ENCODE measurements around the gene ADGRG3. TPM values are rescaled to one million over a fixed set of nuclear protein-coding genes. Genes with fewer than 3 reads are reported as not detected.

Gene ADGRG3
- total and polyA plus RNA-seq, 2 of the 13 experiments (the other 11 are each of a cell fraction or from before 2014, with no cell fraction given) = 2.7 to 11.8 TPM

GRCh38 chr16:57713596-57713995 is 45.5 kb downstream of the ADGRG3 start (continued):
- TF ChIP-seq MXI1 (IDR thresholded peaks at IDR 0.05; ENCODE audit: borderline replicate concordance, low read depth, low read length) (no peak), ZNF558 (CRISPR knock-in tag; IDR thresholded peaks at IDR 0.05; ENCODE audit: borderline replicate concordance) (no peak), ZNF792 (CRISPR knock-in tag; IDR thresholded peaks at IDR 0.05) (no peak)
- TF ChIP-seq, protein P1, sequence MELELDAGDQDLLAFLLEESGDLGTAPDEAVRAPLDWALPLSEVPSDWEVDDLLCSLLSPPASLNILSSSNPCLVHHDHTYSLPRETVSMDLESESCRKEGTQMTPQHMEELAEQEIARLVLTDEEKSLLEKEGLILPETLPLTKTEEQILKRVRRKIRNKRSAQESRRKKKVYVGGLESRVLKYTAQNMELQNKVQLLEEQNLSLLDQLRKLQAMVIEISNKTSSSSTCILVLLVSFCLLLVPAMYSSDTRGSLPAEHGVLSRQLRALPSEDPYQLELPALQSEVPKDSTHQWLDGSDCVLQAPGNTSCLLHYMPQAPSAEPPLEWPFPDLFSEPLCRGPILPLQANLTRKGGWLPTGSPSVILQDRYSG (CRISPR knock-in tag; IDR thresholded peaks at IDR 0.05) = no peak
- TF ChIP-seq, protein P2, sequence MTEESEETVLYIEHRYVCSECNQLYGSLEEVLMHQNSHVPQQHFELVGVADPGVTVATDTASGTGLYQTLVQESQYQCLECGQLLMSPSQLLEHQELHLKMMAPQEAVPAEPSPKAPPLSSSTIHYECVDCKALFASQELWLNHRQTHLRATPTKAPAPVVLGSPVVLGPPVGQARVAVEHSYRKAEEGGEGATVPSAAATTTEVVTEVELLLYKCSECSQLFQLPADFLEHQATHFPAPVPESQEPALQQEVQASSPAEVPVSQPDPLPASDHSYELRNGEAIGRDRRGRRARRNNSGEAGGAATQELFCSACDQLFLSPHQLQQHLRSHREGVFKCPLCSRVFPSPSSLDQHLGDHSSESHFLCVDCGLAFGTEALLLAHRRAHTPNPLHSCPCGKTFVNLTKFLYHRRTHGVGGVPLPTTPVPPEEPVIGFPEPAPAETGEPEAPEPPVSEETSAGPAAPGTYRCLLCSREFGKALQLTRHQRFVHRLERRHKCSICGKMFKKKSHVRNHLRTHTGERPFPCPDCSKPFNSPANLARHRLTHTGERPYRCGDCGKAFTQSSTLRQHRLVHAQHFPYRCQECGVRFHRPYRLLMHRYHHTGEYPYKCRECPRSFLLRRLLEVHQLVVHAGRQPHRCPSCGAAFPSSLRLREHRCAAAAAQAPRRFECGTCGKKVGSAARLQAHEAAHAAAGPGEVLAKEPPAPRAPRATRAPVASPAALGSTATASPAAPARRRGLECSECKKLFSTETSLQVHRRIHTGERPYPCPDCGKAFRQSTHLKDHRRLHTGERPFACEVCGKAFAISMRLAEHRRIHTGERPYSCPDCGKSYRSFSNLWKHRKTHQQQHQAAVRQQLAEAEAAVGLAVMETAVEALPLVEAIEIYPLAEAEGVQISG (CRISPR knock-in tag; IDR thresholded peaks at IDR 0.05) = no peak

GRCh38 chr16:57714047-57714446 is 45.9 kb downstream of the ADGRG3 start:
- Histone ChIP-seq H3K9me3 (ENCODE audit: low read length) (no peaks in the 10 kb centered on the region), H3K4me1 (ENCODE audit: insufficient read depth, low read length) (peaks cover 27% of the 10 kb centered on the region), H4K20me1 (ENCODE audit: insufficient read depth, low read length) (no peaks in the 10 kb centered on the region), H3K4me2 (ENCODE audit: low read depth, low read length) (no peak overlapping the region), H3K79me2 (ENCODE audit: insufficient read depth, low read length) (no peaks in the 10 kb centered on the region), H2AFZ (ENCODE audit: low read length) (no peak overlapping the region), H3K9ac (ENCODE audit: insufficient read depth, low read depth, low read length) (no peak overlapping the region), H3K4me3 (replicated peaks in 1 of 3; ENCODE audit: insufficient read depth in 1 of 3, low read depth in 2 of 3, low read length in 3 of 3) (no peak overlapping the region), H3K27ac (ENCODE audit: extremely low read length, insufficient read depth, low read length) (no peak overlapping the region), H3K27me3 (ENCODE audit: control insufficient read depth in 1 of 2, insufficient read depth in 2 of 2, low read length in 2 of 2) (no peaks in the 10 kb centered on the region), H3K36me3 (replicated peaks in 1 of 2; ENCODE audit: control insufficient read depth in 1 of 2, insufficient read depth in 2 of 2, low read length in 2 of 2) (no peaks in the 10 kb centered on the region)
- ChIA-PET POLR2A (no interaction called here), CTCF (ENCODE audit: low intra/inter-chr PET ratio, low total read pairs) (no interaction called here)
- intact Hi-C loops (cut with micrococcal nuclease; ENCODE audit: unreplicated experiment) = no loop called here
- in situ Hi-C loops (cut with HindIII; ENCODE audit: extremely low pct_ligation_motif_present, low pct_unique_long_range_greater_than_20kb) = no loop called here
- ATAC-seq (no peak), DNase-seq (ENCODE audit: low spot score) (no peak), FAIRE-seq (no peak)
- WGBS (ENCODE audit: low lambda C conversion rate) = 92% methylated on average over 6 of the region's 6 CpGs
- no TSS peak for BruUV-seq (replicated peaks)
- no peak for TF ChIP-seq CHD4 (IDR thresholded peaks at IDR 0.05; ENCODE audit: borderline replicate concordance, low read length)

Data from HepG2 (cell line).